SHP77 (cell line): ENCODE measurements around the gene NPPB.

Experiments
- DNase-seq, 2 experiments: peaks; one replicate each; lab custom pipeline; 2025; lab: John Stamatoyannopoulos, UW

Gene NPPB

GRCh38 chr1:11880911-11881748, 22.4 kb upstream of the NPPB start:
- DNase-seq = peak; percentile 51 to 72

- peak in 1 of 2 experiments; percentile 30 for DNase-seq
Observed at GRCh38 chr1:11880181-11880575, 21.4 kb upstream of the NPPB start.

- no peak for DNase-seq
Observed at GRCh38 chr1:11879311-11880180, 20.8 kb upstream of the NPPB start.

GRCh38 chr1:11878891-11879190, 20.1 kb upstream of the NPPB start:
- DNase-seq = no peak

- no peak for DNase-seq
Observed at GRCh38 chr1:11878081-11878890, 19.5 kb upstream of the NPPB start.

DNA sequence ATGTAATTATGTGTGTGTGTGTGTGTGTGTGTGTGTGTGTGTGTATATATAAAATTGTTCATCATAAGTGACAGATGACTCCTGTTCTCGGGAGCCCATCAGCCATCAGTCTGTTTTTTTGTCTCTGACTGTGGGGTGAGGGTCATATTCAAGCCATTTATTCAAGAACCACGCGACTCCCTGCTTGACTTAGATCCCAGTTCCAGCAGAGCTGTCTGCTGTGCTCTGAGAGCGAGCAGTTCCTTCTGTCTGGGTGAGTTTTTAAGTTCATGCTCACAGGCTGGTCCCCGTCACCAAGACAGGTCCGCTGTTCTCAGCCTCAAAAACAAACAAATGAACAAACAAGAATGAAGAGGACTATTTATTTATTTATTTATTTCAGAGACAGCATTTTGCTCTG, 18.3 kb upstream of the NPPB start:
- no peak for DNase-seq

DNA sequence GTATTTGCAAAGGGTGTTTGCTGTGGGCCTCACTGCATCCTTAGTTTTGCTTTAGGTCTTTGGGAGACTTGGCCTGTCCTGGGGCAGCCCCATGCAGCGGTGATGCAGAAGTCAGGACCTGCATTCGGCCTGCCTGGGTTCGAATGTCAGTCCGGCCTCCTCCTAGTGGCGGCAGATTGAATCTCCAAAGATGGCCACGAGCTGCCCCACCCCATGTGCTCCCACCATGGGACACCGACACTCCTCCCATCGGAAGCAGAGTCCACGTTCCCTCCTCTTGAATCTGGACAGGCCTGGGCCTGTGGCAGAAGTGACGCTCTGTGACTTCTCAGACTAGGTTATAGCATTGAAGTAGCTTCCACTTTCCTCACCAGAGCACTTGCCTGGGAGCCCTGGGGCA, 16.3 kb upstream of the NPPB start:
- no peak for DNase-seq

DNA sequence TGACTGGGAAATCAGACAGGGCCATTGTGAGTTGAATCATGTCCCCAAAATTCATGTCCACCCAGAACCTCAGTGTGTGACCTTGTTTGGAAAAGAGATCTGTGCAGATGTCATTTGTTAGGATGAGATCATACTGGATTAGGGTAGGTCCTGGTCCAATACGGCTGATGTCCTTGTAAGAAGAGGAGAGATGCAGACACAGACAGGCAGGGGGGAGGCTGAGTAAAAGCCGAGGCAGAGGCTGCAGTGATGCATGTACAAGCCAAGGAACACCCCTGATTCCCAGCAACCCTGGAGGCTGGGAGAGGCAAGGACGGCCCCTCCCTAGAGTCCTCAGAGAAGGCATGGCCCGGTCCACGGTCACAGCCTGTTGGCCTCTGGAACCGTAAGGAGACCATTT, 15.9 kb upstream of the NPPB start:
- no peak for DNase-seq

DNA sequence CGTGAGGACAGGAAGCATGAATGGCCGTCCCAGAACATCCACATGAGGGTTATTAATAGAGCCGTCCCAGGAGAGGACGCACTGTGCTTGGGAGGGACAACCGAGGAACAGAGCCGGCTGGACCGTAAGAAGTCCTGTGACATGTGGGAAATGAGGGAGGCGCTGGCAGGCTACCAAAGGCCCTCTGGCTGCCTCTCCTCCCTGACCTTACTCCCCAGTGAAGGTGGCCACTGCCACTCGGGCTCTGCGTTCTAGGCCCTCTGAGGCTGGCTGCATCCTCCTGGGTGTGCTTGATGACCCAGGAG, 15.5 kb upstream of the NPPB start:
- DNase-seq = no peak

DNA sequence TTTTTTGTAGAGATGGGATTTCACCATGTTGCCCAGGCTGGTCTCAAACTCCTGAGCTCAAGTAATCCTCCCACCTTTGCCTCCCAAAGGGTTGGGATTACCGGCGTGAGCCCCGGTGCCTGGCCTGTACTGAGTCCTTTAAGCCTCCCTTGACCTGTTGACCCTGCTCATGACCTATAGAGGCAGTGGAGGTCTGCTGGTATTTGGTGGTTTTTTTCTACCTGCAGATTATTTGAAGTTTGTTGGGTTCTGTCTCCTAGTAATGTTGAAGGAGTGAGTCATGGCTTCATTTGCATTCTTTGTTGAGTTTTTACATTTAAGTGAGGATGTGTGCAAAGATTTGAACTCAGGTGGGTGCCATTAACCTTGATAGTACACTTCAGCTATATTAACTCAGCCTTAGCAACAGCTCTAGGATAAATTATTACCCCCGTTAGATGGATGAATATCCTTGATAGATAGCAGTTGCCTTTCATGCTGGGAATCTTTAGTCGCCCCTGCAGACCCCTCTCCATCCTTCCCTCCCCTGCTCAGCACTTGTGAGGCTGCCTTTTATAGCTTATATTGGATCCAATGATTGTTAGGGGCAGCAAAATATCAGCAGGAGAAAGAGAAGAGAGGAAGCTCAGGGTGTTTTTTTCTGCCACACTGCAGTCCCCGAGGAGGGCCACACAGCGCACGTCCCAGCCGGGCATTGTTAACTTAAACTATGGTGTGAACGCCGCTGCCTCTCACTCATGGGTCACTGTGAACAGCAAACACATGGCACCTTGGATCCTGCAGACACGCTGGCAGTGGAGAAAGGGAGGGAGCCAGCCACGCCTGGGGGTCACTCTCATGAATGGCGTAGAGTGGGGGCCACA, 14.9 kb upstream of the NPPB start:
- DNase-seq = no peak

DNA sequence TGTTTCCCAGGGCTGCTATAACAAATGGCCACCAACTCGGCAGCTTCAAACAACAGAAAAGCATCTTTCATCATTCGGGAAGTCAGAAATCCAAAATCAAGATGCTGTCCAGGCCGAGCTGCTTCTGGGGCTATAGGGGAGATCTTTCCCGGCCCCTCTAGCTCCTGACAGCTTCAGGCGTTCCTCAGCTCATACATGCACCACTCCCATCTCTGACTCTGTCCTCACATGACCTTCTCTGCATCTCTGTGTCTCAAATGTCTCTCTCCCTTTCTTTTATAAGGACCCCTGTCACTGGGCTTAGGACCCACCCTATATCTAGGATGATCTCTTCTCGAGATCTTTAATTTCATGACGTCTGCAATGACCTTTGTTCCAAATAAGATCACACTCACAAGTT, 13.8 kb upstream of the NPPB start:
- no peak for DNase-seq

- no peak for DNase-seq
Observed at GRCh38 chr1:11869650-11870207, 11.0 kb upstream of the NPPB start.

DNA sequence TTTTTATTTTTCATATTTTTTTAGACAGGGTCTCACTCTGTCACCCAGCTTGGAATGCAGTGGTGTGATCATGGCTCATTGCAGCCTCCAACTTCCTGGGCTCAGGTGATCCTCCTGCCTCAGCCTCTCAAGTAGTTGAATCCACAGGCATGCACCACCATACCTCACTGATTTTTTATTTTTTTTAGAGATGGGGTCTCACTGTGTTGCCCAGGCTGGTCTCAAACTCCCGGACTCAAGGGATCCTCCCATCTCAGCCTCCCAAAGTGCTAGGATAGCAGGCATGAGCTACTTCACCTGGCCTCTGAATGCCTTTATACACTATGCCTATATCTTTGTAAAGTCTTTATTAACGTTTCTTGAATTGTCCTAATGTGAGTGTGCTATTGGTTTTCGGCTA, 10.4 kb upstream of the NPPB start:
- DNase-seq = no peak

- DNase-seq = no peak
Observed at GRCh38 chr1:11868331-11868980, 9.7 kb upstream of the NPPB start.

DNA sequence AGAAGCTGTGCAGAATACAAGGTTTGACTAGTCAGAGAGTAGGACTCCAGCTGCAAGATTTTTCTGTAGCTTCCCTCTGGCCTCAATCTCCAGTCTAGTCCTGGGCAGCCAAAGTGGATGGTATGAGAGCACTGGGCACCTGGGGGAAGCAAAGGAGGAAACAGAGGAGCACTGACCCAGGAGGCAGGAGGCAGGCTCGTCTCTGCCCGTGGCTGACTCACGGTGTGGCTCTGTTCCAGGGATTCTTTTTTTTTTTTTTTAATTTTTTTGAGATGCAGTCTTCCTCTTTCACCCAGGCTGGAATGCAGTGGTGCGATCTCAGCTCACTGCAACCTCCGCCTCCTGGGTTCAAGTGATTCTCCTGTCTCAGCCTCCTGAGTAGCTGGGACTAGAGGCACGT, 4.1 kb upstream of the NPPB start:
- DNase-seq = no peak

DNA sequence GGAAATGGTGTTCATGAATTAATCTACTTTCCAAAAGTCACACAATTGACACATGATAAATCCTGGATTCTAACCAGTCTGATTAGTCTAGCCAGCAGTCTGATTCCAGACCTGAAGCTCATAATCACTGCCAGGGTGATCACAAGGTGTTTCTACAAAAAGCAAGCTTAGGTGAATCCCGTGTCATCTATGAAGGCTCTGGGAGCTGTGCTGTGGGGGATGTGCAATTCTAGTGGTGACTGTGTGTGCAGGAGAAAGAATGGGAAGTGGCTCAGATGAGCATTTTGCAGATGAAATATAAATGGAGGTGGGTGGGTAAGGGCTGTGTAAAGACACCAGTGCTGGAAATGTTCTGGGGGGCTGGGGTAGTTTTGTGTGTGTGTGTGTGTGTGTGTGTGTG, 1.8 kb upstream of the NPPB start:
- no peak for DNase-seq

DNA sequence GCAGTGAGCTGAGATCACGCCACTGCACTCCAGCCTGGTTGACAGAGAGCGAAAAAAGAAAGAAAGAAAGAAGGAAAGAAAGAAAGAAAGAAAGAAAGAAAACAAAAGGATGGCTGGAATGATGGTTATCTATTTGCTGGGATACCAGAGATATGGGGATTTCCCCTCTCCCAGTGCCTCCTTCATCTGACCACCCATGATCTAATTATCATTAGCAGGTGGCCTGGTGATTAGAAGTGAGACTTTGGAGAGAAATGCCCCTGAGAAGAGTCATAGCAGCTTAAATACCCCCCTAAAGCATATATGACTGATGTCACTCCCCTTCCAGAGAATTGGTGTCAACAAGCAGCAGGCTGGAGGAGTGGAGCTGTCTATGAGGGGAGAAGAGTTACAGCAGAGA, 1.3 kb upstream of the NPPB start:
- DNase-seq = no peak

DNA sequence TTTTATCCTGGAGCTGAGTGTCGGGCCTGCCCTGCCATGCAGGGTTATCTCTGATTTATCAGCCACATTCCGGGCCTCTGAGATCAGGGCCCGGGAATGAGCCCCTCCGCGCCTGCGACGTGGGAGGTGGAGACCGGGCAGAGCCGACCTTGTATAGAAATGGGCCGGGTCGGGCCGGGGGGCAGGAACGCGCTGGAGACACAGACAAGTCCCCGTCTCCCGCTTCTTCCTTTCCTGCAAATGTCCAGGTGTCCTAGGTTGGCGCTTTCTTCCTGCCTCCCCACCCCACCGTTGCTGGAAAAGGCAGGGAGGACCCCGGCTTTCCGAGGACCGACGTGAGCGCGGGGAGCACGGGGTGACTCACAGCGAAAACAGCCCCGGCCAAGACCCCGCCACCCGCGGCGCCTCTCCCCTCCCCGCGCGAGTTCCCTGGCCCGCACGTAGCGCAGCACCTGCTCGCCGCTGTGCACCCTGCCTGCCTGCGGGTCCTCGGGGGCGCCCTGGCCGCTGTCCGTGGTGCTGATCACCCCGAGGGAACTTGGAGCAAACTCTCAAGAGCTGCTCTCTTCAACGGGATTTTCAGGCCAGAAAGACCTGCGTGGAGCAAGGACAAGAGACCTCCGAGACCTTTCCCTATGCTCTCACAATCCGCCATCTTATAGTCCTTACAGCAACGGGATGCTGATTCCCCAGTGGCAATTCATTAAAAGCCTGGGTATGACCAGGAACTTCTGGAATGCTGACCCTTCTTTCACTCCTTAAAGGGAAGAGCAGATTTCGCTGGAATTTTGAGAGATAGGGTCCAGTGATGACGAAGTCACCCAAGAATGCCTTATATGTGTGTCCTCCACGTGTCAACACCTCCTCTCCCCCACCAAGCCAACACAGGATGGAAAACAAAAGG, 475 bp upstream of the NPPB start:
- no peak for DNase-seq

GRCh38 chr1:11858158-11858557, 587 bp downstream of the NPPB start:
- DNase-seq = no peak
